HCT116 (cell line): ENCODE measurements around the gene TMEM109. TPM values are rescaled to one million over a fixed set of nuclear protein-coding genes. Genes with fewer than 3 reads are reported as not detected.

Experiments used
- ATAC-seq: fragments of 200-7000 bp; cut with Tn5 transposase; 2 replicates; pipeline ENCODE4 v1.9.1; 2020; ENCODE audit warnings: mild to moderate bottlenecking, moderate library complexity
- BruUV-seq: library from RNA; stranded (reverse); fragments of 400-500 nt; replicated peaks from 2 replicates; lab custom pipeline; 2021; lab: Mats Ljungman, UMichigan
- CTCF ChIA-PET: fragments of 300-600 bp; sonication (Branson Sonifier 250); formaldehyde crosslinking; loops from one replicate; lab custom pipeline; 2021; ENCODE audit warnings: antibody characterized with exemption; lab: Charles Lee
- POLR2A ChIA-PET: fragments of 300-600, 350-600 bp; sonication (Branson Sonifier 250); formaldehyde crosslinking; loops from one replicate; lab custom pipeline; 2021; ENCODE audit warnings: antibody characterized with exemption; lab: Charles Lee
- RAD21 ChIA-PET, 2 experiments: fragments of 300-600 bp; sonication (Branson Sonifier 250); formaldehyde crosslinking; loops; one replicate each; lab custom pipeline; 2023; ENCODE audit warnings: low total read pairs in 2 of 2; ENCODE audit not compliant: uncharacterized antibody in 2 of 2, unreplicated experiment in 2 of 2, low non-redundant PET in 1 of 2; lab: Charles Lee
- DNase-seq: peaks from one replicate; pipeline ENCODE4 v3.0.0-alpha.2; 2010; ENCODE audit warnings: low read depth, low spot score
- H2AFZ ChIP-seq: fragments of 200-600 bp; shearing (Covaris generic), sonication (generic); 2 replicates; pipeline ENCODE4 v1.6.1; 2017; ENCODE audit warnings: low read depth, mixed run types, mixed read lengths, antibody characterized with exemption, low read length; ENCODE audit not compliant: poor library complexity, severe bottlenecking
- H3K27ac ChIP-seq: 2 replicates; pipeline ENCODE4 v1.5.1; 2012; ENCODE audit warnings: low read depth, low read length
- H3K27me3 ChIP-seq: fragments of 200-600 bp; sonication (generic); 2 replicates; pipeline ENCODE4 v1.6.1; 2016; ENCODE audit warnings: mixed run types, low read length, mixed read lengths; ENCODE audit not compliant: insufficient read depth
- H3K36me3 ChIP-seq, 2 experiments: fragments of 200-500 bp in 1 of 2; fragments of 200-600 bp in 1 of 2; sonication (Bioruptor generic) in 1 of 2; sonication (generic) in 1 of 2; 2 replicates each; pipeline versions ENCODE4 v1.5.1 to v1.6.1; 2014 to 2016; ENCODE audit warnings: low read length in 2 of 2, inconsistent platforms in 1 of 2, mixed read lengths in 1 of 2, mixed run types in 1 of 2; ENCODE audit not compliant: insufficient read depth in 2 of 2, control insufficient read depth in 1 of 2
- H3K4me1 ChIP-seq, 2 experiments: fragments of 200-600 bp in 1 of 2; sonication (generic) in 1 of 2; 2 replicates each; pipeline versions ENCODE4 v1.5.1 to v1.6.1; 2012 to 2017; ENCODE audit warnings: low read length in 2 of 2, inconsistent platforms in 1 of 2, mild to moderate bottlenecking in 1 of 2, mixed read lengths in 1 of 2, mixed run types in 1 of 2, moderate library complexity in 1 of 2; ENCODE audit not compliant: insufficient read depth in 2 of 2, control insufficient read depth in 1 of 2
- H3K4me2 ChIP-seq: fragments of 200-600 bp; sonication (generic); 2 replicates; pipeline ENCODE4 v1.6.1; 2017; ENCODE audit warnings: mixed run types, low read length, mixed read lengths
- H3K4me3 ChIP-seq, 2 experiments: fragments of 200-600 bp in 1 of 2; sonication (generic) in 1 of 2; replicated peaks in 1 of 2; 2 replicates each; pipeline ENCODE4 v1.5.1; 2011 to 2016; ENCODE audit warnings: low read length in 2 of 2, control low read depth in 1 of 2, low read depth in 1 of 2, mild to moderate bottlenecking in 1 of 2, mixed read lengths in 1 of 2, mixed run types in 1 of 2
- H3K79me2 ChIP-seq: fragments of 200-600 bp; sonication (generic); 2 replicates; pipeline ENCODE4 v1.6.1; 2017; ENCODE audit warnings: mild to moderate bottlenecking, mixed run types, low read length, moderate library complexity, mixed read lengths; ENCODE audit not compliant: insufficient read depth
- H3K9ac ChIP-seq: fragments of 200-600 bp; sonication (generic); 2 replicates; pipeline ENCODE4 v1.6.1; 2016; ENCODE audit warnings: low read length, mixed read lengths
- H3K9me2 ChIP-seq: fragments of 200-600 bp; sonication (generic), shearing (Covaris generic); 2 replicates; pipeline ENCODE4 v1.6.1; 2017; ENCODE audit warnings: mixed run types, mild to moderate bottlenecking, moderate library complexity; ENCODE audit not compliant: insufficient read depth
- H3K9me3 ChIP-seq, 2 experiments: fragments of 200-500 bp in 1 of 2; fragments of 200-600 bp in 1 of 2; sonication (Bioruptor generic) in 1 of 2; sonication (generic) in 1 of 2; 2 replicates each; pipeline ENCODE4 v1.6.1; 2014 to 2017; ENCODE audit warnings: low read length in 2 of 2, mixed read lengths in 2 of 2, inconsistent platforms in 1 of 2, low read depth in 1 of 2, mild to moderate bottlenecking in 1 of 2, mixed run types in 1 of 2, moderate library complexity in 1 of 2; ENCODE audit not compliant: control insufficient read depth in 1 of 2, insufficient read depth in 1 of 2
- H4K20me1 ChIP-seq: fragments of 200-600 bp; sonication (generic), shearing (Covaris generic); 2 replicates; pipeline ENCODE4 v1.6.1; 2017; ENCODE audit warnings: mixed run types, mild to moderate bottlenecking, moderate library complexity; ENCODE audit not compliant: insufficient read depth
- CEBPB ChIP-seq: IDR thresholded peaks from 2 replicates; pipeline ENCODE4 v1.6.1; 2012; ENCODE audit warnings: low read depth
- EGR1 ChIP-seq: IDR thresholded peaks from 2 replicates; pipeline ENCODE4 v1.6.1; 2012; ENCODE audit warnings: low read depth
- EZH2 ChIP-seq: fragments of 200-600 bp; sonication (generic); IDR thresholded peaks from 2 replicates; pipeline ENCODE4 v1.6.1; 2017; ENCODE audit warnings: antibody characterized with exemption, mixed run types
- EZH2phosphoT487 ChIP-seq: fragments of 200-600 bp; IDR thresholded peaks from 2 replicates; pipeline ENCODE4 v1.6.1; 2018; ENCODE audit warnings: antibody characterized with exemption, borderline replicate concordance
- JUND ChIP-seq: IDR thresholded peaks from 2 replicates; pipeline ENCODE4 v1.6.1; 2012
- RAD21 ChIP-seq: IDR thresholded peaks from 2 replicates; pipeline ENCODE4 v1.6.1; 2012; ENCODE audit warnings: low read depth, mild to moderate bottlenecking
- REST ChIP-seq: IDR thresholded peaks from 2 replicates; pipeline ENCODE4 v1.6.1; 2012; ENCODE audit warnings: low read depth
- SIN3A ChIP-seq: IDR thresholded peaks from 2 replicates; pipeline ENCODE4 v1.6.1; 2012; ENCODE audit warnings: low read depth
- SRF ChIP-seq: IDR thresholded peaks from 2 replicates; pipeline ENCODE4 v1.6.1; 2012; ENCODE audit warnings: low read depth
- YY1 ChIP-seq: IDR thresholded peaks from 2 replicates; pipeline ENCODE4 v1.6.1; 2011; ENCODE audit warnings: low read length, low read depth, moderate library complexity, mild to moderate bottlenecking; ENCODE audit not compliant: insufficient replicate concordance; ENCODE audit errors: extremely low read depth
- ZBTB33 ChIP-seq: IDR thresholded peaks from 2 replicates; pipeline ENCODE4 v1.6.1; 2011; ENCODE audit warnings: mild to moderate bottlenecking, low read length, moderate library complexity; ENCODE audit not compliant: insufficient replicate concordance; ENCODE audit errors: extremely low read depth
- ZNF274 ChIP-seq: fragments of 200-500 bp; sonication (Bioruptor generic); IDR thresholded peaks from 2 replicates; pipeline ENCODE4 v1.6.1; 2014; ENCODE audit warnings: mild to moderate bottlenecking, low read depth, low read length, inconsistent platforms
- intact Hi-C: fragments of 100-400 bp; cut with micrococcal nuclease; formaldehyde crosslinking; loops from 2 replicates; pipeline ENCODE4 v1.10.0; 2022
- total RNA-seq: library from RNA; stranded (reverse); gene quantifications from one replicate; pipeline ENCODE4 v1.2.1, GENCODE V29; 2021; ENCODE audit not compliant: unreplicated experiment

Gene TMEM109
- total RNA-seq, 1 experiment from 2014 or later = 44.4 TPM

GRCh38 chr11:60951904-60952741, 38.2 kb downstream of the TMEM109 start, which contains the start of gene SLC15A3:
SLC15A3 (minus strand) TSS chr11:60952176; CDS start chr11:60951551, 625 bp downstream.
- H3K4me1 ChIP-seq = no peaks in the 10 kb centered on the region
- H3K27me3 ChIP-seq = no peaks in the 10 kb centered on the region
- no peak within 1 kb of the TSS for H3K27ac ChIP-seq
- intact Hi-C loops = no loop called here
- H3K9ac ChIP-seq = no peak within 1 kb of the TSS
- no TSS peak for BruUV-seq
- H3K9me2 ChIP-seq = no peaks in the 10 kb centered on the region
- no peak within 1 kb of the TSS for H3K4me2 ChIP-seq
- H3K9me3 ChIP-seq = no peaks in the 10 kb centered on the region
- TF ChIP-seq SRF (no peak), RAD21 (no peak), JUND (no peak), YY1 (no peak), ZBTB33 (no peak), EZH2 (no peak), SIN3A (no peak), ZNF274 (no peak), REST (no peak), EGR1 (no peak), EZH2phosphoT487 (no peak), CEBPB (no peak)
- no peaks in the 10 kb centered on the region for H3K79me2 ChIP-seq
- H3K4me3 ChIP-seq = no peak within 1 kb of the TSS
- ChIA-PET POLR2A (no interaction called here), RAD21 (no interaction called here), CTCF (no interaction called here)
- no peaks in the 10 kb centered on the region for H4K20me1 ChIP-seq
- no peaks in the 10 kb centered on the region for H3K36me3 ChIP-seq
- no peak for ATAC-seq
- H2AFZ ChIP-seq = no peak within 1 kb of the TSS
- DNase-seq = no peak
